ENCODE results near the gene RALGDS. TPM values are rescaled to one million over a fixed set of nuclear protein-coding genes. Genes with fewer than 3 reads are reported as not detected.

RALGDS gene
- total and polyA plus RNA-seq, 2 of the 13 experiments (the other 11 are each of a cell fraction or from before 2014, with no cell fraction given): 12.9 to 25.5 TPM

GRCh38 chr9:133122605-133122934, 1.5 kb upstream of the RALGDS start (continued):
- TF ChIP-seq MNT (IDR thresholded peaks at IDR 0.05): no peak
- no peak for TF ChIP-seq HDAC6 (IDR thresholded peaks at IDR 0.05; ENCODE audit: low read depth, low read length)
- TF ChIP-seq SIN3B (IDR thresholded peaks at IDR 0.05; ENCODE audit: low read length): no peak
- no peak for TF ChIP-seq AKAP8 (CRISPR knock-in tag; IDR thresholded peaks at IDR 0.05)
- TF ChIP-seq ZNF382 (CRISPR knock-in tag; IDR thresholded peaks at IDR 0.05; ENCODE audit: borderline replicate concordance): no peak
- no peak for TF ChIP-seq KDM3A (CRISPR knock-in tag; IDR thresholded peaks at IDR 0.05; ENCODE audit: low read depth)
- no peak for TF ChIP-seq PREB (CRISPR knock-in tag; IDR thresholded peaks at IDR 0.05)
- no peak for TF ChIP-seq GLMP (CRISPR knock-in tag; IDR thresholded peaks at IDR 0.05; ENCODE audit: borderline replicate concordance)
- no peak for TF ChIP-seq ZNF275 (CRISPR knock-in tag; IDR thresholded peaks at IDR 0.05; ENCODE audit: borderline replicate concordance)
- TF ChIP-seq SYNCRIP (IDR thresholded peaks at IDR 0.05; ENCODE audit: insufficient read depth, low read depth, low read length): no peak
- no peak for TF ChIP-seq RBFOX2 (IDR thresholded peaks at IDR 0.05; ENCODE audit: low read depth, low read length)
